ENCODE results near the gene TRIM68.

Gene TRIM68, protein sequence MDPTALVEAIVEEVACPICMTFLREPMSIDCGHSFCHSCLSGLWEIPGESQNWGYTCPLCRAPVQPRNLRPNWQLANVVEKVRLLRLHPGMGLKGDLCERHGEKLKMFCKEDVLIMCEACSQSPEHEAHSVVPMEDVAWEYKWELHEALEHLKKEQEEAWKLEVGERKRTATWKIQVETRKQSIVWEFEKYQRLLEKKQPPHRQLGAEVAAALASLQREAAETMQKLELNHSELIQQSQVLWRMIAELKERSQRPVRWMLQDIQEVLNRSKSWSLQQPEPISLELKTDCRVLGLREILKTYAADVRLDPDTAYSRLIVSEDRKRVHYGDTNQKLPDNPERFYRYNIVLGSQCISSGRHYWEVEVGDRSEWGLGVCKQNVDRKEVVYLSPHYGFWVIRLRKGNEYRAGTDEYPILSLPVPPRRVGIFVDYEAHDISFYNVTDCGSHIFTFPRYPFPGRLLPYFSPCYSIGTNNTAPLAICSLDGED

DNA sequence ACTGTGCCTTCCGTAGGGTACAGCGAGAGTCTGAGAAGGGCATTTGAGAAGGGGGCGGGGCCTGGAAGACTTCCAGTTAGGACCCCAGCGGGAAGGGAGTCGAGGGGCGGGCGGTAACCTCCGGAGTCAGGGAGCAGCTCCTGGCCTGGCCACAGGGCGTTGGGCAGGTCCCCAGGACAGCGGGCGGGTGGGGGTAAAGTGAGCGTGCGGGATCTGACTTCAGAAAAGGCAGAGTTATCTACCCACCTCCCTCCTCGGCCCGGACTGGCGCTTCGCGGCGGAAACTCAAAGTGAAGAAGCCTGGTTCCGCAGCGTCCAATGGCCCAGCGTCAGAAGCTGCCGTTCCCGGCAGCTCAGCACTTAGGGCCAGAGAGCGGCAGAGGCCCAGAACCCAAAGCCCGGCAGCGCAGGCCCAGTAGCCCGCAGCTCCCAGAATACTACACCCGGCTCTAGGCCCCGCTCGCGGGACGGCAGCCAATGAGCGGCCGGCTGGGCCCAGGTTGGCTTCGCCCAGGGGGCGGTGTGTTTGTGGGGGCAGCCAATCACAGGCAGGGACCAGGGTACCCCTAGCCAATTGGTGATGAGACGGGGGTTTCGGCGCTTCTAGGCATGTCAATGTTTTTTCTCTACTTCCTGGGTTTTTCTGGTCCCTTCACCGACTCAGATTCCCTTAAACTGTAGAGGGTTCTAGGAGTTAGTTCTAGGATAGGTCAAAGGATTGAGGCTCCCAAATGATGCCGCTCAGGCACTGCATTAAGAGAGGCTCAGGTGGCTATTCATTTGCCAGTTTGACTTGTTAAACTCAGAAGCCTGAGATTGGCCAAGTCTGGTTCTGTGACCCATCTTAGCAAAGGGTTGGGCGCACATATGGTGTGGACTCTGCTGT, at the start of gene TRIM68:
Gene TRIM68, minus strand, starts transcription at position 451 of the 886 bp plus-strand sequence. CDS start 2,727 bp downstream, outside the sequence.
- DNase-seq: peak; percentile 95

DNA sequence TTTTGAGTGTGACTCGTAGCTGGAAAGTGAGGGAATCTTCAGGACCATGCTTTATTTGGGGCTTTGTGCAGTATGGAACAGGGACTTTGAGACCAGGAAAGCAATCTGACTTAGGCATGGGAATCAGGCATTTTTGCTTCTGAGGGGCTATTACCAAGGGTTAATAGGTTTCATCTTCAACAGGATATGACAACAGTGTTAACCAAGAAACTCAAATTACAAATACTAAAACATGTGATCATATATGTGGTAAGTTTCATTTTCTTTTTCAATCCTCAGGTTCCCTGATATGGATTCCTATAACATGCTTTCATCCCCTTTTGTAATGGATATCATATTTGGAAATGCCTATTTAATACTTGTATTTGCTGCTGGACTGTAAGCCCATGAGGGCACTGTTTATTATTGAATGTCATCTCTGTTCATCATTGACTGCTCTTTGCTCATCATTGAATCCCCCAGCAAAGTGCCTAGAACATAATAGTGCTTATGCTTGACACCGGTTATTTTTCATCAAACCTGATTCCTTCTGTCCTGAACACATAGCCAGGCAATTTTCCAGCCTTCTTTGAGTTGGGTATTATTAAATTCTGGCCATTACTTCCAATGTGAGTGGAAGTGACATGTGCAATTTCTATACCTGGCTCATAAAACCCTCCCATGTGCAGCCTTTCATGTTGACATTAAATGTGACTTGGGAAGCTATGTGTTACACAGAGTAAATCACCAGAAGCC, 46.8 kb upstream of the TRIM68 start:
- DNase-seq: no peak

DNA sequence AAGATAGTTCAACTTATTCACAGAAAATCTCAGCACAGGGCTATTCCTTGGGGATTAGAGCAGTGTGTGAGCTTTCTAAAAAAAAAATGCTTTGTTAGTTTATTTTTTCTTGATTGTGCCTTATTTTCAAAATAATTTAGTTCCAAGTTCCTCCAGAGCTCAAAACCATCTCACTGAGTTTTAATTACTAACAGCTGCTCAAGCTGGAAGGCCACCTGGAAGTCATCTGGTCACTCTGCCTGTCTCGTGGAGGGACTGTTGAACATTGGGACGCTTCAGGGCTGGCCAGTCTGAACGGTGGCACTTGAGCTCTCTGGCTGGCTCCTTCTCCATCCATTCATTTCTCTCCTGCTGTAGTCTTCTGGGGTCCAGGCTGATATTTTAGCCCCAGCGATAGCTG, 39.7 kb upstream of the TRIM68 start:
- DNase-seq: no peak

DNA sequence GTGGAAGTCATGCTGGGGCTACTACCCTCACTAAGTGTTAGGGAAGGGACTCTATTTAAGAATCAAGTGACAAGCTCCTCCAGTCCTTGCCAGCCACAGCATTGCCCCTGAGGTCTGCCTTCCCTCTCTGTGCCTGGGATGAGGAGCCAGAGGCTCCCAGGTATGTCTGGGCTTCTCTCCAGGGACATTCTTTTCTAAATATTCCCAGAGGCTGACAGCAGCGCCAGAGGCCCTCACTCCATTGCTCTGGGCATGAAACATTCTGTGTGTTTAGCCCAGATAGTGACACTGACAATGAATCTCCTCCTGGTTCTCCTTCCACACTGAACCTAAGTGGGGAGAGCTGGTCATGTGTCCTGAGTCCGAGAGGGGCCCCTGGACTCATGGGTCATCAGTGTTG, 37.9 kb upstream of the TRIM68 start:
- DNase-seq: no peak

DNA sequence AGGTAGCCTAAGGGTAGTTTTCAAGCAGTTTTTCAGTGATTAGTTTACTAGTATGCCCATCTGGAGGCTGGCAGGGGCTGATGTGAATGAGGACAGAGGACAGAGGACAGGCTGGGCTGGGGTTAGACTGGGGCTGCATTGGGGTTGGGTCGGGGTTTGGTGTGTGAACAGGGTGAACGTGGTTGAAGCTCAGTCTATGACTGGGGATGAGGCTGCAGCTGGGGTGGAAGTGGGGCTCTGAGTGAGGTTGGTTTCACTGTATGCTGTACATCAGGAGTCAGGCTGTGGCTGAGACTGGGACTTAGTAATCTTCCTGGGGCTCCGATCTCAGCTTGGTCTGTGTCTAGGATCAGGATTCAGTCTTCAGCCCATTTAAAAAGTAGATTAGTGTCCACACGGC, 36.2 kb upstream of the TRIM68 start:
- no peak for DNase-seq

DNA sequence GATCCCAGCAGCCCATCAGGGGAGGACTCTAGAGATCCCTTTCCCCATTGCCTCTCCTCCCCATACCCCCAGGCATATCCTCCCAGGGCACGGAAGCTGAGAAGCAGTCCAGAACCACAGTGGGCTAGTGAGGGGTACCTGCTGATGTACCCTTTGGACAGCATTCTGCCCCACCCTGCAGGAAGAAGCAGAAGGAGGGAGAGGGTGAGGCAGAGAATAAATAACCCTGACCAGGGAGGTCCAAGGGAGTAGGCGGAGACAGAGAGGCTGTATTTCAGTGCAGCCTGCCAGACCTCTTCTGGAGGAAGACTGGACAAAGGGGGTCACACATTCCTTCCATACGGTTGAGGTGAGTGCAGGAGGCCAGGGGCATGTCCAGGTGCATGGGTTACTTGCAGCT, 35.7 kb upstream of the TRIM68 start, which contains the start of gene OR51E1:
Gene OR51E1, plus strand, starts transcription at position 301 of the 400 bp plus-strand sequence. CDS start 8,545 bp downstream, outside the sequence.
- no peak for DNase-seq

DNA sequence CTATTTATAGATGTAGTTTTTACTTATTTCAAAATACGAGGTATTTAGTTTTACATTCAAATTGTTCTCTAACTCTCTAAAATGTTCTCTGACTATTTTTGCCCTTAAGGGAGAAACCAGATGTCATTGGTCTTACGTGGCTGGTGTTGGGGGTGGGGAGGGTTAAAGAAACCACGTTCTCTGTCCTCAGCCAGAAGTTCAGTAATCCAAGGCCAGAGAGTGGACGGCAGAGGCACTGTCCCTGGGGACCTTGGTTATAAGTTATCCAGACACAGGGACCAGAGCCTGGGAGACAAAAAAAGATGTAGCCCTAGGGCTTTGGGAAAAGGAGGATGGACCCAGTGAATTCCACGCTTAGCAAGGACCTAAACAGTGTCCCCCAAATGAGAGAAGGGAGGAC, 35.0 kb upstream of the TRIM68 start:
- DNase-seq: no peak

DNA sequence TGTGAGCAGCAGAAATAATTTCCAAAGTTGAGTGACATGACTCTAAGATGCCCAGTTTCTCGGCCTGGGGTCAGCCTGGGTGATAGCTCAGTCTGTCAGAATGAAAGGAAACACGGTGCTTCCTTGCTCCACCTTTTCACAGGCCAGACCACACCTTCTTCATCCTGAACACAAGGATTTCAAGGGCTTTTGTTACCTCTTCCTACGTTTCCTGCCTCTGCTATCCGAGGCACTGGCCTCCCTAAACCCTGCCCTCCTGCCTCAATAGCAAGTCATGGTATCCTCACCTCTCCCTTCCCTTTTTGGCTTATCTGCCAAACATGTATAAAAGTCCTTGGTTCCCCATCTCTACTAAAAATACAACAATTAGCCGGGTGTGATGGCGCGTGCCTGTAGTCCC, 34.0 kb upstream of the TRIM68 start:
- DNase-seq: no peak

DNA sequence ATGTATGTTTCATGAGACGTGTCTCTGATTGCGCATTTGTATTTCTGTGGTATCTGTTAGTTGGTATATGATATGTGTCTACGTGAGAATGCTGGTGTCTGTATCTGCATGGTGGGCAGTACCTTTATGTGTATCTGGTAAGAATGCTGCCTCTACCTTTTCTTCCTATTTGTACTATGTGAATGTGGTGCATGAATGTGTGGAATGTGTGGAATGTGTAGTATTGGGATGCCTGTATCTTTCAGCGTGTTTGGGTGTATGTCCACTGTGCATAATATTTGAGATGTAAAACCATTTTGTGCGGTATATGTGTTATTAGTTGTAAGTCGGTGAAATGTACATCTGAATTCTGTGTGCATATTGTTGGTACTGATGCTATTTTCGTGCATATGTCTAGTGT, 33.5 kb upstream of the TRIM68 start:
- no peak for DNase-seq

DNA sequence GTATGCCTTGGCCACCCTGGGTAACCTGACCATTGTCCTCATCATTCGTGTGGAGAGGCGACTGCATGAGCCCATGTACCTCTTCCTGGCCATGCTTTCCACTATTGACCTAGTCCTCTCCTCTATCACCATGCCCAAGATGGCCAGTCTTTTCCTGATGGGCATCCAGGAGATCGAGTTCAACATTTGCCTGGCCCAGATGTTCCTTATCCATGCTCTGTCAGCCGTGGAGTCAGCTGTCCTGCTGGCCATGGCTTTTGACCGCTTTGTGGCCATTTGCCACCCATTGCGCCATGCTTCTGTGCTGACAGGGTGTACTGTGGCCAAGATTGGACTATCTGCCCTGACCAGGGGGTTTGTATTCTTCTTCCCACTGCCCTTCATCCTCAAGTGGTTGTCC, 31.9 kb upstream of the TRIM68 start:
- no peak for DNase-seq

DNA sequence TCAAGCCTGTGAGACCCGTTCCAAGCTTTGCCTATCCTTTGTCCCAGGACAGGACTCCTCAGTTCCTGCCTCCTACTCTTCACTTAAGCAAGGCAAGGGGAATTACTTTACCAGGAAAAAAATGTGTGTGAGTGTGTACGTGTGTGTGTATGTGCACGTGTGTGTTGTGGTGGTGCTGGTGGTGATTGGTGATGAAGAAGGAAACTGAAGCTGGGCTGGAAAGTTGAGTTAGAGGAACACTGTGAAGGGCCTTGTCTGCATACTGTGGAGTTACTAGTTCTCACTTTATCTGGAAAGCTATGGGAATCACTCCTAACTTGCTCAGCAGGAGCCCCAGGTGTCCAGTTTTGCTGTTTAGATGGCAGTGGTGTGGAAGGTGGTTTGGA, 29.6 kb upstream of the TRIM68 start:
- DNase-seq: no peak

DNA sequence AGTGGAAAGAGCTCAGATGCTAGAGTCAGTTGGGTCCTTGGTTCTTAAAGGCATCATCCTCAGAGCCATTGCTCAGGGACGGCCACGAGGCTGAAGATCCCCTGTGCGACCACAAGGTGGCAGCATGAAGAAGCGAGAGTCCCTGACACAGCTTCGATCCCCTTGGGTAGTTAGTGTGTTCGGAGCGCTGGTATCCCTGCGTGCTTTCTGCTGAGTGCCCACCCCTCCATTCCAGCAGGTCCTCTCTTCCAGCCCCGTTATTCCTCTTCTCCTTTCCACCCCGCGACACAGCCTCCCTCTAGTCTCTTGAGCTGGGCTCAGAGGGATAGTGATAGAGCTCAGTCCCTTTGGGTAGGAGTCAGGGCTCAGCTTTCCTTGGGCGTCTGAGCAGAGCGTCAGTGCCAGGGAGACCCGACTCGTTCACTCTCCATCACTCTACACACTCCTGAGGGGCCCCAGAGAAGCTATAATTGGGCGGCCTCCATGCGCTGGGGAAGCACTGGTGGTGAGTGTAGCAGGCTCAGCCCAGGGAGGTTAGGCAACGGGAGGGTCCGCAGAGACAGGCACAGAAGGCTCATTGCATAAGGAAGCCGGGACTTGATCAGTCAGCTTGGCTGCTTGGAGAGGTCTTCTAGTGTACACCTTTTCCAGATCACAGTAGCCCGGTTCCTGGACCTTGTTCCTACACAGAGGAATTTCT, 29.1 kb upstream of the TRIM68 start, which contains the start of gene OR51D1:
Gene OR51D1, plus strand, starts transcription at position 516 of the 700 bp plus-strand sequence. CDS start 2,314 bp downstream, outside the sequence.
- DNase-seq: peak; percentile 68

DNA sequence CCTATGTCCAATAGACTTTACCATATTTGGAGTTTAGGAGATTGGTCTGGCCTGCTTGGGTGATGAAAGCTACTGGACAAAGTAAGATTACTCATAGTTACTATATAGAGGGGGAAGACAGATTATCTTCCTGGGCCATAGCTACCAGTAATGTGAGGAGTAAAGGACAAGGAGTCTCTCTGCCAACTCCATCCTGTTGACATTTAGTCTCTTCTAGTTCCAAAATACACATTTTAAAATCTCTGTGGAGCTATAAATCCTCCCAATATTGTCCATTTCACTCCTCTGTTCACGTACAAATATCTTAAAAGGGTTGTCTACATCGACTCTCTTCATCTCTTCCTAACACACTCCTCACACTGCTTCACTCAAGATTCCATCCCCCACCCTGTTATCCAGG, 28.1 kb upstream of the TRIM68 start:
- DNase-seq: no peak

DNA sequence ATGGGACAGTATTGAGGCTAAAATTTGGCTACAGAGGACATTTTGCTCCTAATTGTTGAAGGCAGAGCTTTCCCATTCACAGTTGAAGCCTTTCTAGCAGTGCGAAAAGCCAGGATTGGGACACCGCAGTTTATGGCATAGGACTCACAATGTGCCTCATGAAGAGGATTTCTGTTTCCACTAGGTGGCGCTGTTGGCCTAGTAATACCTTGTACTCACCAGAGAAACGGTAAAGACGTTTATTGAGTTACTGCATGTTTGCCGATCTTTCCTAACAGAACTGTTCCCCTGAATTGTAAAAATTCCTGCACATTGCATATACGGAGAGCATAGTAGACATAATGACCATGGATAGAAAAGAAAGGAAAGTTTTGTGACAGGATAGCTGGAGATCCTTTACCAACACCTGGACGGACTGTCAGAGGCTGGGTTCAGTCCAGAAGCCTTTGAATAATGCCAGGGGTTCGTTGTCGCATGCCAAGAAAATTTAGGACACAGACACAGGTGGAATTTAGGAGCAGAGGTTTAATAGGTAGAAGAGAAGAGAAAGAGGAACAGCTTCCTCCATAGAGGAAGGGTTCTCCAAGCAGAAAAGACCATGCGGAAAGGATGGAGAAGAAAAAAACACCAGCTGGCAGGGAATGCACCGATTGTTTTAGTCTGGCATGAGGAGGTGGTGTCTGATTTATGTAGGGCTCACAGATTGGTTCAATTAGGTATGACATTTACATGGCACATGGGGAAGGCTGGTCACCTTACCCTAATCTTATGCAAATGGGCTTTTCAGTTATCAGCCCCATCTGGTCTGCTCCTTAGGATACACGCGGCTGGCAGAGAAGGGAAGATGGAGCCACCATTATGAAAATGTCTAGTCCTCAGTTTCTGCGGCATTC, 18.4 kb upstream of the TRIM68 start:
- peak; percentile 38 for DNase-seq

DNA sequence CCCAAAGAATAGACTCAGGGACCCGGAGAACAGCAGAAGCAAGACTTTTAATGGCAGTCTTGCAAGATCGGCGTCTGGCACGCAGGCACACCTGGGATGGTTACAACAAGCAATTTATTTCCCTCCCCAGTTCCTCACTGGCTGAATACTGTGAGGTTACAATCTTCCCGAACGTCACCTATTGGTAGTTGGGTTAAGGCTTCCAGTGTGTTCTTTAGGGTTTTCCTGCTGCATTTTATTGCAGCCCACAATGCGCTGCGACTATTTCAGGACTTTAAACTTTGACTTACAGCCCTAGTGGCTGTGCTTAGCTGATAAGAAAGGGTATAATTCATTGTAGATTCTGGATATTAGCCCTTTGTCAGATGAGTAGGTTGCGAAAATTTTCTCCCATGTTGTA, 11.5 kb upstream of the TRIM68 start:
- no peak for DNase-seq

DNA sequence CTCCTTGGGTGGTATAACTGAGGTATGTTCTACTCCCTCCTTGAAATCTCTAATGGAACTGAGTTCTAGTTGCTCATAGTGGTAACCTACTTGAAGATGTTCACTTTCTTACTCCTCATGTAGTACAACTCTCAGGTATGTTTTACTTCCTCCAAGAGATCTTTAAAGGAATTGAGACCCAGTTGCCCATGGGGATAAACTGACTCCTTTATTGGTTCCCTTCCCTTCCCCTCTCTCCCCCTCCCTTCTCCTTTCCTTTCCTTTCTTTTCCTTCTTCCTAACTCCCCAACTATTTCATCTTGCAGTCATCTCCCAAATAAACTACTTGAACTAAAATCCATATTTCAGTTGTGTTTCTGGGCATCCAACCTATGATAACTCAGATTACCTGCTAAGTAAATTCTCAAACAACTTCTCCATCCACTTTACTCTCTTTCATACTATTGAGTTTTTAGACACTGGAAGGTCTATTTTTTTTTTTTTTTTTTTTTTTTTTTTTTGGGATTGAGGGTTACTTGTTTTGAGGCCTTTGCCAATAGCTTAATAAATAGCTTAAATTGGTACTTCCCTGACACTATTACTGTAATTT, 7.9 kb upstream of the TRIM68 start:
- no peak for DNase-seq

DNA sequence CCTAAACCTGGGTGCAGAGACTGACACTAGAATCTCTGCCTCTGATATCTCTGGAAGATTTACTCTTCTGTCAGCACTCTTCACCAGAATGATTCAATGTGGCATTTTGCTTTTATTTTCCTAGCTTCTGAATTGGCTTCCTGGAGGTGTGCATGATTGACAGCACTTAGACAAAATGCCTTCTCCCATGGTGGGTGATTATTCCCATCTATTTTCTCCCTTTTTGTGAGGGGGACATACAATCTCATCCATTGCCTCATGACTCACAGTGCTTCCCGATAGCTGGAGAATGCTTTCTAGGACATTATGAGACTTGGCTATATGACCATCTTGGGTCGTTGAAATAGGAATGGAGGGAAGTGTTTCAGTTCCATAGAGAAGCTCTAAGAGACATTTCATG, 4.0 kb upstream of the TRIM68 start:
- DNase-seq: no peak

DNA sequence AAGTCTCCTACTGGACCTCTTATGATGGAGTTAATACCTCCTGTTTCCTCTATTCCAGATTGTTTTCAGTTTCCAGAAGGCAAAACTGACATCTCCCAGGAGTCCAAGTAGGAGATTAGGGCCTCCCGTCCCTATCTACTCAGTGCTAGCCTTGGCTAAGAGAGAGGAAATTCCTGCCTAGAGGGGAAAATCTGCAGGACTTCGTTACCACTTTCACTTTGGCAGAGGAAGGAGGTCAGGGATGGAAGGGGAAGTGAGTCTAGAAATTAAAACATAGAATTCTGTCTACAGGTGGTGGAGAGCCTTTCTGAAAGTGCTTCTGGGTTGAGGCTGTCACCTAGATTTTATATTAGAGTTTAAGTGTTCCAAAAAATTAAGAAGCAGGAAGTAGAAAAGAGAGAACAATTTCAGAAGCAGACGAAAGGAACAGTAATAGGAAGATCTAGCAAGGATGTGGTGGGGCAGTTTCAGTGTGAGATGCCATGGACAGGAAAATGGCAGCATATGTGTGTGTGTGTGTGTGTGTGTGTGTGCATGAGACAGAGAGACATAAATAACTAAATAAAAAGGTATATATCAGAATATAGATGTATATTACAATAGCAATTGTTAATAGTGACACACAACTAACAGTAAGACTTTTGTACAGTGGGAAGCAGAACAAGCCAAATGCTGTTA, 2.4 kb upstream of the TRIM68 start:
- DNase-seq: peak; percentile 39

DNA sequence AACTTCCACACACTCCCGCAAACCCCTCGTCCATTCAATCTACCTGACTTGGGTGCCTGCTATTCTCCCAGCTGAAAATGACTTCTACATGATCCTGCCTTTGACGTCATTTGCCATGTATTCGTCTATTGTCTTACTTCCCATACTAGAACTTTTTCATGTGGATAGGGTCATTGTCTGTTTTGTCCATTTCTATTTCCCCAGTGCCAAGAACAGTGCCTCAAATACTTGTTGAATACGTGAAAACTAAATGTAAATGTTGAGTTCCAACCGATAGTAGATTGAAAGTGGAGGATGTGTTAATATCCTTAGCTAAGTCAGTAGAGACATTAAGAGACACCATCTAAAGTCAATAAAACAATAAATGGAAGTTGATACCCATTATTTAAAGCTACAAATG, 935 bp downstream of the TRIM68 start:
- DNase-seq: no peak
